GM21825 (cell line): ENCODE measurements around the gene PRXL2C.

ENCODE experiments used
- ATAC-seq: cut with Tn5 transposase; IDR thresholded peaks from one replicate; pipeline ENCODE4 v1.9.1; 2021; ENCODE audit warnings: mild to moderate bottlenecking, moderate library complexity; ENCODE audit not compliant: unreplicated experiment

The PRXL2C gene

DNA sequence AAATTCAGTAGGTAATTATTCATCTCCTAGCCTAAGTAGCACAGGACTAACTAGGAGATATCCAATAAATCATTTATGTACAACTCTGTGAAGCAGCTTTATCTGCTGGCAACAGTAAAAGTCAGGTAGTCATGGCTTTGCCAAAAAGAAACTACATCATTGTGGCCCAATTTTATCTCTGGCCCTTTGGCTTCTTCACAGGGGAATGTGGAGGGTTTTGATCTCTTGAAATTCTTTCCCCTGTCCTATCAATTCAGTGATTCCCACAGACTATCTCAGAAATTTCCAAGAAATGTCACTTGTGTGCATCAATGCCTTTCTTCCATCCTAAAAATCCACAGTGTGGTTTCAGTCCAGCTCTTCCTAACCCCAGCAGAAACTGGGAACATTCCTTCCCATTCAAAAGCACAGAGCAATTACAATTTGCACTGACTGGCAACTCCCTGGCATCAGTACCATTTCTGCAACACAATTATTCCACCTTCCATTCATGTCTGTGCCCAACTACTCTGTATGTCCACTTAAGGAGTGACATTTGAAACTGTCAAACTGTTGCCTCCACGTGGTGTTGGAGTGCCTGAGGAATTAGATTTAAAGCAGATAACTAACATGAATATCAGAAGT is 42.0 kb downstream of the PRXL2C start:
- no peak for ATAC-seq

DNA sequence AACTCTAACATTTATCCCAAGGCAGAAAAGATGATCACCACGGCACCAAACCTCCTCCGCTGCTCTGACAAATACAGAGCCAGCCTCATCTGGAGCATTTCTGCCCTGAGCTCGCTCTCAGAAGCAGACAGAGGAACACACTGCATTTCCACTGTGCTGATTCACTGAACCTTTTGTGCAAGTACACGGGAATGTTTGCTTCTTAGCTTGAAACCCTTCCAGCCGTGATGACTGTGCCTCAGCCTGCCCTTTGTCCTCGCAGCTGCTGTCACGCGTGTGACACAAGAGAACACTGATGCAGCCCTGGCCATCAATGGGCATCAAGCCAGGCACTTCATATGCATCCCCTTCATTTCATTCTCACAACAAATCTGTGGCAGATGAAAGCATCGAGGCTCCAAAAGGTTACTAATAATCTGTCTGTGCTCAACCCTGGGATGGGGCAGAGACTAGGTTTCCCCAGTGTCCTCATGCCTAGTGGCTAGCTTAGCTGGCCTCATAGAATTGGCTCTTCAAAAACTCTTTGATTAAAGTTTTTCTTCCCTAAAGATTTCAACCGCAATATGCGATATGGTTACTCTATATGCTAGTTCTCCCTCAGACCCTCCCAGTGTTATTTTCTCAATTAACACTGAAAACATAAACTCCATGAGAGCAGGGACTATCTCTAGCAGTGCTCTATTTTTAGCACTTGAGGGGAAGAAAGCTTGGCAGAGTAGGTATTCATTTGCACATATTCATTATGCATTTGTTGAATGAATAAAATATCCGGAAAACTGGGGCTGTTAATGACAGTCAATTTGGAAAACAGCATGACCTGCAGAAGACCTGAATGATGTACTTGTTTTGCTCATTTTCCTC is 42.8 kb downstream of the PRXL2C start:
- ATAC-seq, result no peak

DNA sequence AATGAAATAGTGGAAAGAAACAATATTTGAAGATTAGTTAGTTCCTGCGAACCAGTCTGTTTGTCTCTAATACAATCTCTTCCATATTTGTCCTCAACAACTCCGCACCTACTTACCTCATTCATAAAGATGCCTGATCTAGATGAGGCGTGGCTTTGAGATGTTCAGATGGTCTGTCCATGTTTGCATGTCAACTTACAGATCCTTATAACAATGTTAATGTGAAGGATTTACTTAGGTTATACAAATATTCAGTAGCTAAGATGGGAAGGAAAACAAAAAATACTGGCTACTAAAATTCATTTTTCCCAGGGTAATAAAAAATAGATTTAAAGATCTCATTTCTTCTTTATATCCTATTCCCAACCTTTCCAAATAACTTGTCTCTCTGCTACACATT is 43.8 kb downstream of the PRXL2C start:
- no peak for ATAC-seq

DNA sequence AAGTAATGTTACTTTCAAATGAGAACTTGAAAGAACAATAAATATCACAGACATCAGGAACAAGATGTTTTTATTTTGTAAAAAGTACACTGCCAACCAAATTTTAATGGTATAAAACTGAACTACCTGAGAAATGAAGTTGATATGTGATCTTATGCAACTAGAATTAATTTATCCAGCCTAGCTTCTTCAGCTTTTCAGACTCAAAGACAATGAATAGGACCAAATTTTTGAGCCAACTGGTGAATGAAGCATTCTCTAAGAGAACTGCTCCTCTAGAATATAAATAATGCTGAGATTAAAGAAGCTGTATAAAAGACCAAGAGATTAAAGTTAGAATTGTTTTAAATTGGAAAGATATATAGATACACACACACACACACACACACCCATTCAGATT is 45.4 kb downstream of the PRXL2C start:
- ATAC-seq, result no peak

DNA sequence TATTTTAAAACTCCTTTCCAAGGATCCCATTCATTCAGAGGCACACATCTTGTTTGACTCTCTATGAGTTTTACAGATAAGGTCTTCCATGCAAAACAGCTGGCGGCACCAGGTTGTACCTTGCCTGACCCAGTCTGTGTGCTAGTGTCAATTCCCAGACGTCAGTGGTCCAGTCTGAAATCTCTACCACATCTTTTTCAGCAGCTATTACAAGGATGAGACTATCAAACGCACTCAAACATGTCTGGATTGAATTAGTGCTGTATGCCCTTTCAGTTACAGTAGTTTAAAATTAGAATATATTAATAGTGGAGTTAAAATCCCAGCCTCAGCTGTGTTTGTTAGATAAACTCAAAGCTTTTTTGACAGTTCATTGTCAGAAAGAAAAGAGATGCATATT is 47.1 kb downstream of the PRXL2C start:
- ATAC-seq, result no peak

DNA sequence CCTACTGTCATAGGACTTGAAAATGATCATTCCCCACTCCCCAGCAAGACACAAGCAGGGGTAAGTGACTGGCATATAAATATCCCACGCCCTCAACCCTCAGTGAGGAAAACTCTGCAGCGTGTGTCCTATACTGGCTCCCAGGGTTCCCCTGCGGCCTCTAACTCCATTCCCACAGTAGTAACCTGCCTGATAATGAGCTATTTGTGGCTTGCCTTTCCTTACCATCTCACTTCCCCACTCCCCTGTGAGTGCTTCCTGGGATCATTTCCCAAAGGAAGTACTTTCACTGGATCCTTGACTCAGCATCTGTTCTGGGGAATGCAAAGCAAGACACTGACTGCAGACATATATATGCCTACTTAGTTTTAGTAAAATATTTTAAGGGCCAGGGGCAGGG is 49.8 kb downstream of the PRXL2C start:
- no peak for ATAC-seq

DNA sequence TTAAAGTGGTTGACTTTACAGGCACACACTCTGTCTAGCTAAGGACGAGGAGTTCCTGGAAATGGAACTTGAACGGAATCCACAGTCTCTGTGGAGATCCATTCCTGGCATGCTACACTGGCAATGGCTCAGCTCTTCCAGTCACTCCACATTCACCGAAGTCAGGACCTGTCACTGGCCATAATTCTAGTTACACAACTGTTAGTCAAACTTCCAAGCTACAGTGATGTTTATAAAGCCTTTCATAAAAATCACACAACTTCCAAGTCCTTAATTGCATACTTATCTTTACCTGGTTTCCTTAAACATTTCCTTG is 51.2 kb downstream of the PRXL2C start:
- ATAC-seq, result no peak

DNA sequence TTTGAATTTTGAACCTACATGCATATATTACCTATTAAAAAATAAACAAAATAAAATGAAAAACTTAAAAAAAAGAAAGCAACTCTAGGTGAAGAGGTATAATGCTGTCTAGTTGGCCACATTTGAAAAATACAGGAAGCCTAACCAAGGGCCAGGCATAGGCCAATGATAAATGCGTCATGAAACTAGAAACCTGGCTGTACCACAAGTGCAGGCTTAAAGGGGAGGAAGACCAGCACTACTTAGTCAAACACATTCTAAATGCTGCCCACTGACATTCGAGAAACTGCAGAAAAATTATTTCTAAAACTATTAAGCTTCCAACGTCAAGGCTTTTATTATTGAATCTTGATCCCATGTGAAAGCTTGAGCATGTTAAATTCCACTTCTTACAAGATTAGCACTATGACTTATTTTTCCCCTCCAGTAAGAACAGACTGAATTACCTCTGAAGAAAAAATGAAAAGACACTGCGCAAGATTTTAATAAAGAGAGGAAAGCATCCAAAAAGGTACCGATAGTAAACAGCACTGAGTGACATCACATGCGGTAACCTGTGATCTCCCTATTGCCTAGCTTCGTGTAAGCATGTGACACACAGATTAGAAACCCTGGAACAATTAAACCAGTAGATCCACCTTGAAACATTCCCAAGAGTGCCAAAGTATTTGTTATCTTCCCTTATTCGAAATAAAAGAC is 51.7 kb downstream of the PRXL2C start:
- no peak for ATAC-seq

DNA sequence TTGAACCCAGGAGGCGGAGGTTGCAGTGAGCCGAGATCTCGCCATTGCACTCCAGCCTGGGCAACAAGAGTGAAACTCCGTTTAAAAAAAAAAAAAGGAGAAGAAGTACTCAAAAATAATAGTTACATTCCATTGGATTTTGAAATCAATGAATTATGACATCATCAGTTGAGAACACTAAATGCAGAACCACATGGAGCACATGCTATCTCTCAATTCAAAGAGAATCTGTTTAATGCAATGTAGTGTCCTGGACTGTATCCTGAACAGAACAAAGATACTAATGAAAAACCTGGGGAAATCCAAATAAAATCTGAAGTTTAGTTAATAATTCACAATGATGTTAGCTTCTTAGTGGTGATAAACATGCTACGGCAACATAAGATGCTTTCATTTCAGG is 55.8 kb downstream of the PRXL2C start:
- ATAC-seq, result no peak

DNA sequence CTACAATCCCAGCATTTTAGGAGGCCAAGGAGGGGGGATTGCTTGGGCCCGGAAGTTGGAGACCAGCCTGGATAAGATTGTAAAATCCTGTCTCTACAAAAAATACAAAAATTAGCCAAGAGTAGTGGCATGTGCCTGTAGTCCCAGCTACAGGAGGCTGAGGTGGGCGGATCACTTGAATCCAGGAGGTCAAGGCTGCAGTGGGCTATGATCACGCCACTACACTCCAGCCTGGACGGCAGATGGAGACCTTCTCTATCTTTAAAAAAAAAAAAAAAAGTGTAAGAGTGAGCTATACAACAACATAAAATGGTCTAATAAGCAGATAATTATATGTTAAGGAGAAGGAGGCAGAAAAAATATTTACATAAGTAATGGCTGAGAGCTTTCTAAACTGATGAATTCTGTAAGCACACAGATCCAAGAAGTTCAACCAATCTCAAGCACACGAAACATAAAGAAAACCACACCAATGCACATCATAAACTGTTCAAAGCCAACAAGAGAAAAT is 58.5 kb downstream of the PRXL2C start:
- no peak for ATAC-seq
